ENCODE data around the gene CDK6.

DNA sequence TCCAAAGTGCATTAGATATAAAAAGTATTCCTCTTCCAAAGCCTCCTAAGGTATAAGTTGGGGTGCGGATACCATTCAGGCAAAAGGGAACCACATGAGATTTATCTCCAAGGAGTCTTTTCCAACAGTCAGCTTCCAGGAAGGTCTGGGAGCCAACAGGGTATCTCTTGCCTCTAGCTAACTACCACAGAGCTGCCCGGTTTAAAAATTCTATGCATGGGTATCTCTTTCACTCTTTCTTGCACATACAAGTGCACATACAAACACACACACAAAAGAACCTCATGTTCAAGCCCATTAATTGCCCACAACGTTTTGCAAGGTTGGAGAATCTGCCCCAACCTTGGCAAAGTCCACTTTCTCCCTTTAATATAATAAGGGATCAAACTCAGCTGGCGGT lies 80.7 kb downstream of the CDK6 start:
- TF ChIP-seq EZH2phosphoT487 (IDR thresholded peaks at IDR 0.05; ENCODE audit: insufficient read depth, low read depth) = no peak
- TF ChIP-seq EZH2 (IDR thresholded peaks at IDR 0.05; ENCODE audit: insufficient read depth, poor library complexity, severe bottlenecking) = no peak

Data from GM23248 (cell line).